GM10266 (cell line): Measurements from ENCODE around the gene IPO5.

ENCODE experiments used
- DNase-seq: peaks from one replicate; pipeline ENCODE4 v3.0.0; 2012; ENCODE audit errors: extremely low spot score
- TF ChIP-seq, protein P1 (sequence below): IDR thresholded peaks from 2 replicates; pipeline ENCODE4 v1.5.1; 2012; ENCODE audit warnings: mild to moderate bottlenecking, low read depth; ENCODE audit not compliant: control insufficient read depth, insufficient read depth; ENCODE audit errors: missing control alignments

Gene IPO5

DNA sequence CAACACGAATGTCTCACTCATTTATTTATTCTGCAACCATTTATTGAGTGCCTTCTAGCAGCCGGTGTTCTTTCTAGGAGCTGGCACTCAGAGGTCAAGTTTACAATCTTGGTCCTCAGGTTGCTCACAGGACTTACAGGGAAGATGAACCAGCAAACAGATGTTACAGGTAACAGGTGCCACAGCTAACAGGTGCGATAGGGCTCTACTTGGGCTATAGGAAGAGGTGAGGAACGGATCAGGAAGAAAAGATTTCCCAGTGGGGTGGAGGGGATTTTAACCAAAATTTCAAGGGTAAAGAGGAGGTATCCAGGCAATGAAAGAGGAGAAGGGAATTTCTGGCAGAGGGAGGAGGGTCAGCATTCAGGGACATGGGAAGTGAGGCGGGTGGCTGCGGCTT lies 102.1 kb downstream of the IPO5 start:
- DNase-seq, result no peak
- TF ChIP-seq, protein P1, sequence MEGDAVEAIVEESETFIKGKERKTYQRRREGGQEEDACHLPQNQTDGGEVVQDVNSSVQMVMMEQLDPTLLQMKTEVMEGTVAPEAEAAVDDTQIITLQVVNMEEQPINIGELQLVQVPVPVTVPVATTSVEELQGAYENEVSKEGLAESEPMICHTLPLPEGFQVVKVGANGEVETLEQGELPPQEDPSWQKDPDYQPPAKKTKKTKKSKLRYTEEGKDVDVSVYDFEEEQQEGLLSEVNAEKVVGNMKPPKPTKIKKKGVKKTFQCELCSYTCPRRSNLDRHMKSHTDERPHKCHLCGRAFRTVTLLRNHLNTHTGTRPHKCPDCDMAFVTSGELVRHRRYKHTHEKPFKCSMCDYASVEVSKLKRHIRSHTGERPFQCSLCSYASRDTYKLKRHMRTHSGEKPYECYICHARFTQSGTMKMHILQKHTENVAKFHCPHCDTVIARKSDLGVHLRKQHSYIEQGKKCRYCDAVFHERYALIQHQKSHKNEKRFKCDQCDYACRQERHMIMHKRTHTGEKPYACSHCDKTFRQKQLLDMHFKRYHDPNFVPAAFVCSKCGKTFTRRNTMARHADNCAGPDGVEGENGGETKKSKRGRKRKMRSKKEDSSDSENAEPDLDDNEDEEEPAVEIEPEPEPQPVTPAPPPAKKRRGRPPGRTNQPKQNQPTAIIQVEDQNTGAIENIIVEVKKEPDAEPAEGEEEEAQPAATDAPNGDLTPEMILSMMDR, result no peak

DNA sequence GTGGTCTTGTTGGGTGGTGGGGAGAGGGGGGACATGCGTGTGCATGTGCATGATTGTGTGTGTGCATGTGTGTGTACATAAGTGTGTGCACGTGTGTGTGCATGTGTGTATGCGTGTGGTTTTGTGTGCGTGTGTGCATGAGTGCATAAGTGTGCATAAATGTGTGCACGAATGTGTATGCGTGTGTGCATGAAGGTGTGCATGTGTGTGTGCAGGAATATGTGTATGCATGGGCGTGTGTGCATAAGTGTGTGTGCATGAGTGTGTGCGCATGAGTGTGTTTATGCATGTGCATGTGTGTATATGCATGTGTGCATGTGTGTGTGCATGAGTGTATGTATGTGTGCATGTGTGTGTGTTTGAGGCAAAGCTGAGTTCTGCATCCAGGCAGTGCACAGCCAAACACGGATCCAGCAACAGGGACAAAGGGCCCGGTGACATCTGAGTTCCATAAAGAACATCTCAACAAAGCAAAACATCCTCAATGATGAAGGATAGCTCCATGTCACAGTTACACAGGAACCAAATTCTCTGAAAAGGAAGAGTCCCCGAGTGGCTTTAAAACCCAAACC lies 103.5 kb downstream of the IPO5 start:
- no peak for DNase-seq
- TF ChIP-seq, protein P1, result no peak

DNA sequence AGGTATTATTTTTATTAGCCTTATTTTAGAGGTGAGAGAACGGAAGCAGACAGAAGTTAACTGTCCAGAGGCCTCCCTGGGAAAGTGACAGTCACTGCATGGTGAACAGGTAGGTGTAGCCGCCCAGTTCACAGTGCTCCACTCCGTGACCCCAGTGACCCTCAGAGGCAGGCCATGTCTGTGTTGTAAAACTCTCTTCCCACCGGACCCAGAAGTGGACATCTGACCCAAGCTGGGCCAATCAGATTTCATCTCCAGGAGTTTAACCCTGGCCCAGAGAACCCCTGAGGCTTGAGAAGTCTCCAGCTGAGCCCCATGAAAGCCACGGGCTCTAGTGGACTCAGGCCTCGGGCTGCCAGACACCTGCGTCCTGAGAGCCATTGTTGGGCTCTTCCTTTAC lies 105.8 kb downstream of the IPO5 start:
- no peak for DNase-seq
- TF ChIP-seq, protein P1, result no peak

DNA sequence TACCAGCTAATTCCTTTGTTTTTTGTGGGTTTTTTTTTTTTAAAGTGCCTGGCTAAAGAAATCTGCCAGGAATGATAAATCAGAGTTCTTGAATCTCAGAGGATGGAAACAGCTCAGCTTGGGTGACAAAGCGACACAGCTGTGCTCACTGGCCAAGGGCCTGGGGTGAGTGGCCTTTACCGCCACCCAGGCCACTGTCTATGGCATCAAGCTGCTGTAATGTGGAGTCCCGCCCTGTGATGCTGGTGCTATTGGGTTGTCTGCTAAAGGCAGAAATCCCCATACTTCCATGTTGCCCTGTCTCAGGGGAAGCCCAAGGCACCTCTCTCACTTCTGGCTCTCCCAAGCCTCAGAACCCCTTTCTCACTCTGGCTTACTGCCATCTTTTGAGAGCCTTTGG lies 106.8 kb downstream of the IPO5 start:
- TF ChIP-seq, protein P1, result no peak
- DNase-seq, result no peak

DNA sequence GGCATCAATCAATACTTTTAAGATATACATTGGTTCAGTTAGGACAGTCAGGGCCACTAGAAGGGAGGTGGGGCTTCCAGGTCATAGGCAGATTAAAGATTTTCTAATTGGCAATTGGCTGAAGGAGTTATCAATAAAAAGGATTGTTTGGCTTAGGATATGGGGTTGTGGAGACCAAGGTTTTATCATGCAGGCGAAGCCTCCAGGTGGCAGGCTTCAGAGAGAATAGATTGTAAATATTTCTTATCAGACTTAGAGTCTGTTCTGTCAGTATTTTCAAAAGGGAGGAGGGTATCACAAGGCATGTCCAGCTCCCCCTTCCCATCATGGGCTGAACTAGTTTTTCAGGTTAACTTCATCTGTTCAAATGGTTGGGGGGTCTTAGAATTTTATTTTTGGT lies 112.0 kb downstream of the IPO5 start:
- DNase-seq, result no peak
- TF ChIP-seq, protein P1, result no peak

DNA sequence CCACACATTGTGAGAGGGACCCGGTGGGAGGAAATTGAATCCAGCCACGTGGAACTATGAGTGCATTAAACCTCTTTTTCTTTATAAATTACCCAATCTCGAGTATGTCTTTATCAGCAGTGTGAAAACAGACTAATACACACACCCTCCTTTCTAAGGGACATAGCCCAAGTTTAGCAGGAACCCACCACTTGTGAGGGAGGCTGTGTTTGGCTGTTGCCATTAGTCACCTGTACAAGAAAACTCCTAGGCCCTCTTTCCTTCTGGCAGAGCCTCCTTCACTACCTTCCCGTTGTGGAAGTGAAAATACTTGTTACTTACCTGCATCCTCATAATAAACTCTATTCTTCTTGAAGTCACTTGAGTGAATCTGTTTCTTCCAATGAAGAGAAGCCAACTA lies 113.2 kb downstream of the IPO5 start:
- TF ChIP-seq, protein P1, result no peak
- DNase-seq, result no peak

DNA sequence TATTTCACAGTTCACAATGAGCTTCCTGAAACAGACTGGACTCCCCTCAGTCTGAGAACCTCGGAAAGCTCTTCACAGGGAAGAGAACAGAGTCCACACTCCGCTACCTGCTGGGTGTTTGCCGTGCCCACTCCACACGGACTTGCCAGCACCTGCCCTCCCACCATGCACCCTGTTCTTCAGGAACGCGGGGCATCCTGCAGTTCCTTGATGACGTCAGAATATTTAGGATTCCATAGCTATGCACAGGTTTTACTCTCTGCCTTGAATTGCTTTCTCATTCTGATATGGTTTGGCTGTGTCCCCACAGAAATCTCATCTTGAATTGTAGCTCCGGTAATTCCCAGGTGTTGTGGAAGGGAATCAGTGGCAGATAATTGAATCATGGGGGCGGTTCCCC lies 115.0 kb downstream of the IPO5 start:
- TF ChIP-seq, protein P1, result no peak
- no peak for DNase-seq
